ENCODE measurements around the gene TNK1.

DNA sequence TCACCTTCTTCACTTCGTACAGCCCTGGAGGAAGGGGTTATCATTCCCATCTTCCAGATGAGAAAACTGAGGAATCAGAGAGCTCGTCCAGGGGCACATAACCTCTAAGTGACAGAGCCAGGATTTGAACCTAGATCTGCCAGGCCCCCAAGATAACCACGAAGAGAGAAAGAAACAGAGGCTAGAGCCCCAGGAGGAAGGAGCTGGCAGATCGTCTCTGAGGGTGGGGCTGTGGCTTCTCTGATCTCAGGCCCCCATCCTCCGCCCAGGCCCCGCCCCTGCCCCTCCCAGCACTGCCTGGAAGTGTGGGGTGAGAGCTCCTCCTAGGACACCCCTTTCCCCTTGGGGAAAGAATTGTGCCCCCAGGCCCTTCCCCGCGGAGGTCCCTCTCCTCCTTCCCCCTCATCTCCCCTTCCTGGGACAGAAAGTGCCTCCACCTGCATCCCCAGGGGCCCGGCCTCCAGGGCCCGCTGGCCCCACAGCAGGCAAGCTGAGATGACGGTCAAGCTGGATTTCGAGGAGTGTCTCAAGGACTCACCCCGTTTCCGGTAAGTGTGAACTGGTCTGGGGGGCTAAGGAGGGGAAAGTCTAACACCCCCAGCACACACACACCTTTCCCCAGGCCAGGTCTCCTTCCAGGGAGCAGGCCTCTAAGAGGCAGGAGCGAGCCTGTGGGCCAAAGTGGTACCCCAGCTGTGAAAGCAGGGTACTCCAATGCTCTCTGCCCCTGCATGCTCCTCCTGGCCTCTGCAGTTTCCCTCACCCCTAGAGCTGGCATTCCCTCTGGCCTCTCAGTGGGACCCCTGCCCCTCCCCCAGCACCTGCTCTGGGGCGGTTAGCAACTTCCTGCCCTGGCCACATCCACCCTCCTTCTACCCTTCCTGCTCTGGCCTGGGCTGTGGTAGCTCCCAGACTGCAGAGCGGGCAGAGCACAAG, 44.4 kb upstream of the TNK1 start, which contains the start of gene ACAP1:
- TF ChIP-seq, protein P1, sequence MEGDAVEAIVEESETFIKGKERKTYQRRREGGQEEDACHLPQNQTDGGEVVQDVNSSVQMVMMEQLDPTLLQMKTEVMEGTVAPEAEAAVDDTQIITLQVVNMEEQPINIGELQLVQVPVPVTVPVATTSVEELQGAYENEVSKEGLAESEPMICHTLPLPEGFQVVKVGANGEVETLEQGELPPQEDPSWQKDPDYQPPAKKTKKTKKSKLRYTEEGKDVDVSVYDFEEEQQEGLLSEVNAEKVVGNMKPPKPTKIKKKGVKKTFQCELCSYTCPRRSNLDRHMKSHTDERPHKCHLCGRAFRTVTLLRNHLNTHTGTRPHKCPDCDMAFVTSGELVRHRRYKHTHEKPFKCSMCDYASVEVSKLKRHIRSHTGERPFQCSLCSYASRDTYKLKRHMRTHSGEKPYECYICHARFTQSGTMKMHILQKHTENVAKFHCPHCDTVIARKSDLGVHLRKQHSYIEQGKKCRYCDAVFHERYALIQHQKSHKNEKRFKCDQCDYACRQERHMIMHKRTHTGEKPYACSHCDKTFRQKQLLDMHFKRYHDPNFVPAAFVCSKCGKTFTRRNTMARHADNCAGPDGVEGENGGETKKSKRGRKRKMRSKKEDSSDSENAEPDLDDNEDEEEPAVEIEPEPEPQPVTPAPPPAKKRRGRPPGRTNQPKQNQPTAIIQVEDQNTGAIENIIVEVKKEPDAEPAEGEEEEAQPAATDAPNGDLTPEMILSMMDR (IDR thresholded peaks at IDR 0.05): no peak
- TF ChIP-seq EZH2 (IDR thresholded peaks at IDR 0.05): no peak

Data from neural progenitor cell (in vitro differentiated cells).